DND-41 (cell line): ENCODE measurements around the gene MYBBP1A.

Source experiments
- ATAC-seq: fragments of 200-7000 bp; cut with Tn5 transposase; 3 replicates; pipeline ENCODE4 v1.9.1; 2021; ENCODE audit warnings: low read depth; ENCODE audit not compliant: insufficient read depth
- DNase-seq: peaks from one replicate; pipeline ENCODE4 v3.0.0-alpha.2; 2020
- H2AFZ ChIP-seq: 2 replicates; pipeline ENCODE4 v1.6.0; 2012; ENCODE audit warnings: low read depth, low read length
- H3K27ac ChIP-seq: 2 replicates; pipeline ENCODE4 v1.5.1; 2012; ENCODE audit warnings: low read length, inconsistent platforms
- H3K27me3 ChIP-seq: fragments of 200-600 bp; sonication (generic); 2 replicates; pipeline ENCODE4 v1.6.0; 2012; ENCODE audit warnings: low read length, mild to moderate bottlenecking, inconsistent platforms; ENCODE audit not compliant: insufficient read depth, poor library complexity
- H3K36me3 ChIP-seq: 2 replicates; pipeline ENCODE4 v1.5.1; 2012; ENCODE audit warnings: low read length, inconsistent platforms; ENCODE audit not compliant: insufficient read depth
- H3K4me1 ChIP-seq: 2 replicates; pipeline ENCODE4 v1.5.1; 2012; ENCODE audit warnings: mild to moderate bottlenecking, low read length; ENCODE audit not compliant: insufficient read depth
- H3K4me2 ChIP-seq: 2 replicates; pipeline ENCODE4 v1.6.0; 2012; ENCODE audit warnings: mild to moderate bottlenecking, moderate library complexity, low read length, inconsistent platforms; ENCODE audit not compliant: insufficient read depth
- H3K4me3 ChIP-seq, 2 experiments: fragments of 200-600 bp in 1 of 2; shearing (Covaris generic) in 1 of 2; 2 replicates each; pipeline ENCODE4 v1.5.1; 2012 to 2016; ENCODE audit warnings: inconsistent platforms in 2 of 2, low read length in 2 of 2, mild to moderate bottlenecking in 2 of 2, low read depth in 1 of 2, moderate library complexity in 1 of 2
- H3K79me2 ChIP-seq: 2 replicates; pipeline ENCODE4 v1.6.0; 2012; ENCODE audit warnings: low read length, inconsistent platforms; ENCODE audit not compliant: insufficient read depth
- H3K9ac ChIP-seq: 2 replicates; pipeline ENCODE4 v1.6.0; 2012; ENCODE audit warnings: low read depth, mild to moderate bottlenecking, inconsistent platforms, low read length, moderate library complexity
- H3K9me3 ChIP-seq: 2 replicates; pipeline ENCODE4 v1.5.1; 2012; ENCODE audit warnings: low read length, moderate library complexity, mild to moderate bottlenecking, inconsistent platforms; ENCODE audit not compliant: insufficient read depth, severe bottlenecking
- H4K20me1 ChIP-seq: 2 replicates; pipeline ENCODE4 v1.6.0; 2012; ENCODE audit warnings: low read length; ENCODE audit not compliant: insufficient read depth
- EZH2 ChIP-seq: IDR thresholded peaks from 3 replicates; pipeline ENCODE4 v1.6.1; 2012; ENCODE audit warnings: borderline replicate concordance, low read depth, mild to moderate bottlenecking, moderate library complexity, low read length, inconsistent platforms; ENCODE audit not compliant: severe bottlenecking
- TF ChIP-seq, protein P1 (sequence below): IDR thresholded peaks from 2 replicates; pipeline ENCODE4 v1.5.1; 2012; ENCODE audit warnings: borderline replicate concordance, low read length, moderate library complexity, mild to moderate bottlenecking; ENCODE audit not compliant: poor library complexity, severe bottlenecking; ENCODE audit errors: extremely low read depth

MYBBP1A gene

DNA sequence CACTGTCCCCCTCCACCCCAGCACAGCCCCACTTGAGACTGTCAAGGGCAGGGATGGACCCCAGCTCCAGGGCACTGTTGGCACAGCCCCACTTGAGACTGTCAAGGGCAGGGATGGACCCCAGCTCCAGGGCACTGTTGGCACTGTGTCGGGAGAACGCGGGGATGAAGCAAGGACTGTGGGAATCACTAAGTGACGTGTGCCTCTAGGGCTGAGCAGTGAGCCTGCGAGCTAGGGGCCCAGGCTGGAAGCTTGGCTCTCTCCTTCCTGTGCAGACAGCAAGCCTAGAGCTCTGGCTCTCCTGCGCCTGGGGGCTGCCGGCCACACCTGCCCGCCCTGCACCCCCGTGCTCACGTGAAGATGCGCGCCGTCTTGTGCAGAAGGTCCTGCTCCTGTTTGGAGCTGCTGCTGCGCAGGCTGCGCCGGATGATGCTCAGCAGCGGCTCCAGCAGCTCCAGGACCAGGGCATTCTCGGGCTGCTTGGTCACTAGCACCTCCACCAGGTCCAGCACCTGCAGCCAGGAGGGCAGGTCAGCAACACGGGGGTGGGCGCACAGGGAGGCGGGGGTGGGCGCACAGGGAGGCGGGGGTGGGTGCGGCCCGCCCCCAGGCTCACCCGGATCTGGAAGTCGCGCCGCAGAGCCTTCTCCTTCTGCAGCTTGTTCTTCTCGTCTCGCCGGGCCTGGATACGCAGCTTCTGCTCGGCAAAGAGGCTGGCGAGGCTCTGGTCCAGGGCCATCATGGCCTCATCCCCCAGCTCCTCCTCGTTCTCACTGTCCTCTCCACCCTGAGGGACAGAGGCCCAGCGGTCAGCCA, 10.8 kb downstream of the MYBBP1A start:
- H3K36me3 ChIP-seq, result peaks cover 93% of the 10 kb centered on the region
- no peak overlapping the region for H3K4me2 ChIP-seq
- H3K4me3 ChIP-seq, result no peak overlapping the region
- ATAC-seq (no peak), DNase-seq (no peak)
- H3K9ac ChIP-seq, result no peak overlapping the region
- H3K9me3 ChIP-seq, result no peaks in the 10 kb centered on the region
- H2AFZ ChIP-seq, result no peak overlapping the region
- H3K27ac ChIP-seq, result no peak overlapping the region
- H3K4me1 ChIP-seq, result no peaks in the 10 kb centered on the region
- no peaks in the 10 kb centered on the region for H3K27me3 ChIP-seq
- peaks cover 45% of the 10 kb centered on the region for H4K20me1 ChIP-seq
- H3K79me2 ChIP-seq, result no peaks in the 10 kb centered on the region
- TF ChIP-seq, protein P1, sequence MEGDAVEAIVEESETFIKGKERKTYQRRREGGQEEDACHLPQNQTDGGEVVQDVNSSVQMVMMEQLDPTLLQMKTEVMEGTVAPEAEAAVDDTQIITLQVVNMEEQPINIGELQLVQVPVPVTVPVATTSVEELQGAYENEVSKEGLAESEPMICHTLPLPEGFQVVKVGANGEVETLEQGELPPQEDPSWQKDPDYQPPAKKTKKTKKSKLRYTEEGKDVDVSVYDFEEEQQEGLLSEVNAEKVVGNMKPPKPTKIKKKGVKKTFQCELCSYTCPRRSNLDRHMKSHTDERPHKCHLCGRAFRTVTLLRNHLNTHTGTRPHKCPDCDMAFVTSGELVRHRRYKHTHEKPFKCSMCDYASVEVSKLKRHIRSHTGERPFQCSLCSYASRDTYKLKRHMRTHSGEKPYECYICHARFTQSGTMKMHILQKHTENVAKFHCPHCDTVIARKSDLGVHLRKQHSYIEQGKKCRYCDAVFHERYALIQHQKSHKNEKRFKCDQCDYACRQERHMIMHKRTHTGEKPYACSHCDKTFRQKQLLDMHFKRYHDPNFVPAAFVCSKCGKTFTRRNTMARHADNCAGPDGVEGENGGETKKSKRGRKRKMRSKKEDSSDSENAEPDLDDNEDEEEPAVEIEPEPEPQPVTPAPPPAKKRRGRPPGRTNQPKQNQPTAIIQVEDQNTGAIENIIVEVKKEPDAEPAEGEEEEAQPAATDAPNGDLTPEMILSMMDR, result no peak
- no peak for TF ChIP-seq EZH2

DNA sequence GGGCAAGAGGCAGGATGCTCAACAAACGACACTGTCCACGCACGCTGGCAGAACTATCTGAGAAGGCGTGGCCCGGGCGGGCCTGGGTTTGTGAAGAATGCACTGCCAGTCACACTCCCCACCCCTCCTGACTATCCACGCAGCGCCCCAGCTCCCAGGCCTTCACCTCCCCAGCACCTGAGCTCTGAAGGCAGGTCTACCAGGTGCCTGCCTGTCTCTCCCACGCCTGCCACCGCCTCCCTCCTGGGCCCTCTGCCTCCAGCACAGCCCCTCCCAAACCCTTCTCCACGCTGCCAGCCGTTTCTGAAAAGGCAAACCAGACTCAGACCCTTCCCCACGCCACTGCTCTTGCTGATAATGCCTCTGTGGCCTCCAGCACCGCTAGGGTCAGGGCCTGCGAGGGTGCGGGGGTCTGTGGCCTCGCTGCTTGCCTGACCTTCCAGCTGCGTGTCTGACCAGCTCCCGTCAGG, 11.6 kb downstream of the MYBBP1A start:
- H3K27me3 ChIP-seq, result no peaks in the 10 kb centered on the region
- peaks cover 42% of the 10 kb centered on the region for H4K20me1 ChIP-seq
- H3K9ac ChIP-seq, result no peak overlapping the region
- no peak for DNase-seq
- TF ChIP-seq EZH2, result no peak
- TF ChIP-seq, protein P1, result no peak
- H2AFZ ChIP-seq, result no peak overlapping the region
- no peak overlapping the region for H3K4me2 ChIP-seq
- no peak overlapping the region for H3K27ac ChIP-seq
- ATAC-seq, result no peak
- H3K36me3 ChIP-seq, result peaks cover 93% of the 10 kb centered on the region
- no peaks in the 10 kb centered on the region for H3K79me2 ChIP-seq
- H3K4me3 ChIP-seq, result no peak overlapping the region
- no peaks in the 10 kb centered on the region for H3K9me3 ChIP-seq
- no peaks in the 10 kb centered on the region for H3K4me1 ChIP-seq

- no peaks in the 10 kb centered on the region for H3K4me1 ChIP-seq
- no peaks in the 10 kb centered on the region for H3K9me3 ChIP-seq
- H3K4me2 ChIP-seq, result no peak overlapping the region
- TF ChIP-seq, protein P1, result no peak
- no peak for TF ChIP-seq EZH2
- DNase-seq, result no peak
- no peak overlapping the region for H3K4me3 ChIP-seq
- peaks cover 43% of the 10 kb centered on the region for H4K20me1 ChIP-seq
- no peaks in the 10 kb centered on the region for H3K27me3 ChIP-seq
- no peak overlapping the region for H3K9ac ChIP-seq
- H3K79me2 ChIP-seq, result no peaks in the 10 kb centered on the region
- H2AFZ ChIP-seq, result no peak overlapping the region
- ATAC-seq, result no peak
- H3K27ac ChIP-seq, result no peak overlapping the region
- H3K36me3 ChIP-seq, result peaks cover 93% of the 10 kb centered on the region
Observed at GRCh38 chr17:4542726-4543191, 12.4 kb downstream of the MYBBP1A start.
